WERI-Rb-1 (cell line): ENCODE measurements around the gene PAX7.

ENCODE experiments used
- DNase-seq: peaks from one replicate; pipeline ENCODE4 v3.0.0-alpha.2; 2020
- H3K27ac ChIP-seq: fragments of 250-450 bp; sonication (Bioruptor Pico); 2 replicates; pipeline ENCODE4 v1.5.1; 2020; ENCODE audit warnings: mild to moderate bottlenecking, moderate library complexity
- H3K27me3 ChIP-seq: fragments of 250-450 bp; sonication (Bioruptor Pico); 2 replicates; pipeline ENCODE4 v1.5.1; 2021; ENCODE audit warnings: mild to moderate bottlenecking, low read depth, moderate library complexity; ENCODE audit not compliant: insufficient read depth, severe bottlenecking
- H3K36me3 ChIP-seq: fragments of 250-450 bp; sonication (Bioruptor Pico); 2 replicates; pipeline ENCODE4 v1.5.1; 2020; ENCODE audit warnings: mild to moderate bottlenecking, moderate library complexity
- H3K4me3 ChIP-seq: 2 replicates; pipeline ENCODE4 v1.5.1; 2011; ENCODE audit warnings: low read depth, mild to moderate bottlenecking, control low read depth, low read length
- H3K9me3 ChIP-seq: fragments of 250-450 bp; sonication (Bioruptor Pico); 2 replicates; pipeline ENCODE4 v1.5.1; 2021; ENCODE audit warnings: mild to moderate bottlenecking, moderate library complexity; ENCODE audit not compliant: severe bottlenecking
- CTCF ChIP-seq: IDR thresholded peaks from 2 replicates; pipeline ENCODE4 v1.5.1; 2011; ENCODE audit warnings: low read depth, mild to moderate bottlenecking, control low read depth, inconsistent platforms, low read length

The PAX7 gene

DNA sequence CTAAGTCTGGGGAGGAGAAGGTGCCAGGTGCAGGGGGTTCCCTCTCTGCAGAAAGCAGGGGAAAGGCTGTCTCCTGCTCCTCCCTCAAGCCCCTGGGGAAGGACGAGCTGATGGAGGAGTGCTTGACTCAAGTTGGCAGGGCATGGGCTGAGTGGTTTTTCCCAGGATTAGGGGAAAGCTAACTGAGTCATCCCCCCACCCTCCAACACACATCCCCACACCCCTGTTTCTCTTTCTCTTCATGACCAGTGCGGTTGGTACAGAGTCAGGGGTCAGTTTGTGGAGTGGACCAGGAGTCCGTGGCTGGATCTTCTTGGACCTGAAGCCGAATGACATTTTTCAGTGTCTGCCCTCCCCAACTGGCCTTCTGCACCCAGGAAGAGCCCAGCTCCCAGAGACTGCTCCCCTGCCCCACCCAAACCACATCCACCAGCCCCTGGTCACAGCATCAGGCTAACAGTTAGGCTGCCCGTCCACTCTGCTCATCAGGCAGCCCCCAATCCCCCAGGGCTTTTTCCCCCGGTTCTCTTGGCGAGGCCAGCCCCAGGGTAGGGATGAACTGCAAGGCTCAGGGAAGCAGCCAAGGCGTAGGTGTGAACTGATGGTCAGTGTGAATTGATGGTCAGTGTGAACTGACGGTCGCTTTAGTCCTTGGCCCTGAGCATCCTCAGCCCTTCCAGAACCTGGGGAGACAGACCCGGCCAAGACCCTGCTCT lies 81.0 kb downstream of the PAX7 start:
- Histone ChIP-seq H3K9me3 (no peaks in the 10 kb centered on the region), H3K27ac (no peak overlapping the region), H3K4me3 (no peak overlapping the region), H3K36me3 (no peaks in the 10 kb centered on the region), H3K27me3 (no peaks in the 10 kb centered on the region)
- no peak for TF ChIP-seq CTCF
- no peak for DNase-seq

GRCh38 chr1:18712252-18712600 lies 81.6 kb downstream of the PAX7 start:
- Histone ChIP-seq H3K36me3 (no peaks in the 10 kb centered on the region), H3K27ac (no peak overlapping the region), H3K9me3 (no peaks in the 10 kb centered on the region), H3K27me3 (no peaks in the 10 kb centered on the region), H3K4me3 (no peak overlapping the region)
- no peak for TF ChIP-seq CTCF
- no peak for DNase-seq

DNA sequence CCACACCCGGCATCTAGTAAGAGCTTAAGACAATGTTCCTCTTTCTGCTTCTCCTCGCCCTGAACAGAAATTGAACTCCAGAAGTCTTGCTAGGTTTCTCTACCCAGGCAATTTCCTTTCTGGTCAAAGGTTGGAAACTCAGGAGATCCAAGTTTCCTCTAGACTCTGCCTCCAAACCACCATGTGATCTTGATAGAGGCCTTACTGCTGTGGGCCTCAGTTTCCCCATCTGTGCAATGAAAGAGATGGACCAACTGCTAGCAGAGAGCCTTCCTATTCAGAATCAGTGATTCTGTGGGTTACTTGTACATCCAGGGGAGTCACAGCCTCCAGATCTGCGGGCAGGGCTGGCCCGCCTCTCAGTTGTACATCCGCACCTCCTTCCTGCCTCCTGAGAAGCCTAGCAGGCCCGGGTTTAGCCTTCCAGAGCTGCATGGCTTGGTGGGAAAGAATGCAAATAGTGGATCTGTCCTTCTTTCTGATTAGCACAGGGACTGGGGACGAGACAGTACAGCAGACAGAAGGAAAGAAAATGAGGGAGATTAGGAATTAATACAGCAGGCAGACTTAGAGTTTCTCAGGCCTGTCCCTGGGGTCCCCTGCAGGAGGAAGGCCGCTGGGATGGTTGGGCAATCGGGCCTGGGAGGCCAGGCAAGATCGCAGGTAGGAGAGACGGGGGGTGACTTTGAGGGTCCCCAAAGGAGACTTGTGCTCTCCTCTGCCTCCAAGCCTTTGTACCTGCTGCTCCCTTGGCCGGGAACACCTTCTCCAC lies 83.9 kb downstream of the PAX7 start:
- DNase-seq: peak; percentile 42
- no peaks in the 10 kb centered on the region for H3K27me3 ChIP-seq
- H3K9me3 ChIP-seq: no peaks in the 10 kb centered on the region
- no peaks in the 10 kb centered on the region for H3K36me3 ChIP-seq
- no peak overlapping the region for H3K4me3 ChIP-seq
- TF ChIP-seq CTCF: no peak
- H3K27ac ChIP-seq: peak overlapping the region; percentile 57

GRCh38 chr1:18716112-18716784 lies 85.6 kb downstream of the PAX7 start:
- H3K4me3 ChIP-seq: no peak overlapping the region

More at GRCh38 chr1:18716112-18716784, 85.6 kb downstream of the PAX7 start:
- Histone ChIP-seq H3K27me3 (no peaks in the 10 kb centered on the region), H3K9me3 (no peaks in the 10 kb centered on the region), H3K27ac (no peak overlapping the region), H3K36me3 (no peaks in the 10 kb centered on the region)
- no peak for TF ChIP-seq CTCF
- no peak for DNase-seq
